CD4-positive, alpha-beta T cell treated with Interferon gamma for 1 hour (primary cell): Measurements from ENCODE around the gene TYW1.
"Not testable (repeated sequence)": the region's sequence is repeated elsewhere in the genome, so short reads cannot be mapped to it uniquely, and the experiment has no call there.

Experiments
- DNase-seq: peaks from one replicate; pipeline ENCODE4 v3.0.0-alpha.2; 2020

The TYW1 gene

DNA sequence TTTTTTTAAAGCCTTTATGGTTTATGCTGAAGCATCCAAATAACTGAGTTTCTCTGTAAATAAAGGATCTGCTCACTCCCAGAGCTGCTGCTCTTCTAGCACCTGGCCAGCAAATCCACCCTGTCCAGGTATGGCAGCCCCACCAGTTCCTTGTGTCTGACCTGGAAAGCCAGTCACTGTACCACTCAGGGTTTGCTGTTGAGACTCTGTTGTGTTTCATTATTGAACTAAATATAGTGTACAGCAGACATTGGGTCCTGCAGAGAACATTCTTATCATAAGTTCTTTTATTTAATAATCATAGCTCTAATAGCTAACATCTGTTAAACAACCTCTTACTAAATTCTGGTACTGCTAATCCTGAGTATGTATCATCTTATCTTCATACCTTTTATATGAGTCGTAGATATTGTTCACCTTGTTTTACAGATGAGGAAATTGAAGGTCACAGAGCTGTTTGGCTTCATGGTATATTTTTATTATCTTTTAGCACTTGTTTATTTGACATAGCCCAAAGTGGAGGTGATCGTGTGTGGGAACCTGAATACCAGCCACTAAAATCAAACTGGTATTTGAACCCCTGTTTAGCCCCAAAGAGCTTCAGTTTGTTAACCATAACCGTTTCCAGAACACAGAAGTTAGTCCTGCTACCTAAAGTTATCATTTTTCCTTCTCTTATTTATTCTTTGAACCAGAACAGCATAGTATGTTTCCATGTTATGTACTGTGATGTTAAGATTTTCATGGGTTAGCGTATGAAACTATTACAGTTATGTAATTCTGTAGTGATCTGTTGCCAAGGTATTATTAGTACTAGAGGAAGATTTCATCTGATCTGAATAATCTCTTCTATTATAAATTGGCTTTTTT is 139.2 kb downstream of the TYW1 start:
- not testable (repeated sequence) for DNase-seq

DNA sequence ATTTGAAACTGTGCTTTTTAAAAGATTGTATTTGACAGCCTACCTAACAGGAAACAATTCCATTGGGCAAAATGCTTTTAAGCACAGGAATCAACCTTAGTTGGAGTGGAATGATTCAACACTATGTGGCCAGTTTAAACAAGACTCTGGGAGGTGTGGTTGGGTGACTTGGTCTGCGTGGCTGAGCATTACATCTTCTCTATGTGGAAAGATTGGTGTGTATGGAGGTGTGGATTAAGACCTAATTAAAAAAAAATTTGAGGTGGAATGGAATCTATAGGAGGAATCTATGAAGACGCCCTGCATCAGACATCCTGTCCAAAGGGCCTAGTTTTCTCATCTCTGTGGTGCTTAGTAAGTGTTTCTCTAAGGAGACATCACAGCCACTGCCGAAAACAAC is 140.9 kb downstream of the TYW1 start:
- DNase-seq = not testable (repeated sequence)

DNA sequence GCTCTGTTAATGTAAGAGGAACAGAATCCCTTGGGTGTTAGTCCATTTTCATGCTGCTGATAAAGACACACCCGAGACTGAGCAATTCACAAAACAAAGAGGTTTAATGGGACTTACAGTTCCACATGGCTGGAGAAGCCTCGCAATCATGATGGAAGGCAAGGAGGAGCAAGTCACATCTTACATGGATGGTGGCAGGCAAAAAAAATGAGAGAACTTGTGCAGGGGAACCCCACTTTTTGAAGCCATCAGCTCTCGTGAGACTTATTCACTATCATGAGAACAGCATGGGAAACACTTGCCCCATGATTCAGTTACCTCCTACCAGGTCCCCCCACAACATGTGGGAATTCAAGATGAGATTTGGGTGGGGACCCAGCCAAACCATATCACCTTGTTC is 143.2 kb downstream of the TYW1 start:
- not testable (repeated sequence) for DNase-seq

DNA sequence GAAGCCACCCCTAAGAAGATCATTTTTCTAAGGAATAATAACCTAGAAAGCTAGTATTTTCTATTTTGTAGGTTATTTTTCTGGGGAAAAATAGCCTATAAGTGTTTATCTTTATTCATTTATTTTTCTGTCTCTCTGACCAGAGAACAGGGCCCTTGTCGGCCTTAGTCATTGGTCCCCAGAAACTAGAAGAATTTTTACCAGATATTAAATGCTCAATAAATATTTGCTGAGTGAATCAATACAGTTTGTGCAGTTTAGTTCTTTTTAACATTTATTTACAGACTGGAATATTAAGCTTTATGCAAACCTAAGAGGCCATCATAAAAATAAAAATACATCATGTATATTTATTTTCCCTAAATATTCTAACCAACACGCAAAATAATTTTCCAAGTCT is 144.4 kb downstream of the TYW1 start:
- not testable (repeated sequence) for DNase-seq

DNA sequence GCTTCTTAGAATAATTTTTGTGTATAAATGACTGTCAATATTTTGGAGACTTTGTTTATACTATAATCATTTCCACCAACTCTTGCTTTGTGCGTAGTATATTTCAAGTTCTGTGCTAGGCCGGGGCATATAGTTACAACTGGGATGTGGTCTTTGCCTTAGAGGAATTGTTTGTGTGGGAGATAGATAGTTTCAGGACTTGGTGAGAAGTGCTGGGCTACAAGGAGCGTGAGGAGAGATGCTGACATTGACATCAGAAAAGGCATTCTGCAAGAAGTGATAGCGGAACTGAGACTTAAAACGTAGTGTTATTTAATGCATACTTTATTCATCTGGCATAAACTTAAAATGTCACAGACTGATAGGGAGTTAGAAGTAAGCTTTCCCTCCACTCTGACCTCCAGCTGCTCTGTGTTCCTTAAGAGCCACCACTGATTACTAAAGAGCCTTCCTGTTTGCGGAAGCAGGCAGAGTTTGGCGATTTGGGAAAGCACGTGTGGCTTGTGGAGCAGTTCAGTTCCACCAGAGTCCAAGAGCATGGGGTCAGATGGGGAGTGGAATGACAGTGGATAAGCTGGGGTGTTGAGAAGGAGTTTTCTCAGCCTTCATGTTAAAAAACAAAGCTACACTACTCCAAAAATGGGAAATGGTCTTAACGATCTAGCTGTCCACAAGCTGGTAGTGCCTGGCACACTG is 146.6 kb downstream of the TYW1 start:
- DNase-seq = not testable (repeated sequence)

DNA sequence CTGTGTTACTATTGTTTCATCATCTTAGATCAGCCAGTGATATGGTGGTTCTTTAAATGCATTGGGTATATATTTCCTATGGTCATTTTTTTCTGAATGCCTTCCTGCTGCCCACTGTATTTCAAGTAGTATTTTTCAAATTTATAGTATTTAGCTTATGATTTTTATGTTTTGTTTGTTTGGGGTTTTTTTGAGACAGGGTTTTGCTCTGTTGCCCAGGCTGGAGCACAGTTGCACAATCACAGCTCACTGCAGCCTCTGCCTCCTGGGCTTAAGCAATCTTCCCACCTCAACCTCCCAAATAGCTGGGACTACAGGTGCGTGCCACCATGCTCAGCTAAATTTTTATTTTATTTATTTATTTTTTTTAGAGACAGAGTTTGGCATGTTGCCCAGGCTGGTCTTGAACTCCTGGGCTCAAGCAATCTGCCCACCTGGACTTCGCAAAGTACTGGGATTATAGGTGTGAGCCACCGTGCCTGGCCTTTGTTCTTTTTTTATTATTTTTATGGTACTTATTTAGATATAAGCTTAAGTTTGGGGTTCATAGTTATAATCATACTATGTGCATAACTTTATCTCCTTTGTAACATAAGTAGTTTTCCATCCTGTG is 149.1 kb downstream of the TYW1 start:
- not testable (repeated sequence) for DNase-seq

DNA sequence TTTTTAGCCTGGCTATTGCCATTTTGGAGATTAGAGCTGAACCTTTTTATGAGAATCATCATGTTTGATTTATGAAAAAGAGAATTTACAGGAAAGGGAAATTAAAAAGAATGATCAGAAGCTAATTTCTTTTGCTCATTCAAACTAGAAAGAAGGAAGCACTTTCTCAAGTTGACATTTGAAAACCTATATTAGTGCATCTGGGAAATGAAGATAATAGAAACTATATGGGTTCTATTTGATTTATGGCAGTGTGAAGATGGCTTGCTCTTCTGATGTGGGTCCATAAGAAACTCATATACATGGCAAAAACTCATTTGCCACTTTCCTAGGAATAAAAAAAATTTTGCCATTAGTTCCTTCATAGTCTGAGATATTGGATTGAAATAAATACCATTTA is 152.5 kb downstream of the TYW1 start:
- DNase-seq = not testable (repeated sequence)

DNA sequence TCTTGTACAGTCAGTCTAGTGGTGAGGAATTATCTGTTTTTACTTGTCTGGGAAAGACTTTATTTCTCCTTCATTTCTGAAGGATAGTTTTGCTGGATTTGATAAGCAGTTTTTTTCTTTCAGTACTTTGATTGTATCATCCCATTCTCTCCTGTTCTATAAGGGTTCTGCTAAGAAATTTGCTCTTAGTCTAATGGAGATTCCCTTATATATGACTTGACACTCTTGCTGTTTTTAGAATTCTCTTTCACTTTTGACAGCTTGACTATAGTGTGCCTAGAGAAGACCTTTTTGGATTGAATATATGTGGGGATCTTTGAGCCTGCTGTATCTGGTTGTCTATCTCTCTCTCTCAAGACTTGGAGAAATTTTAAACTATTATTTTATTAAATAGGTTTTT is 157.7 kb downstream of the TYW1 start:
- DNase-seq = not testable (repeated sequence)

DNA sequence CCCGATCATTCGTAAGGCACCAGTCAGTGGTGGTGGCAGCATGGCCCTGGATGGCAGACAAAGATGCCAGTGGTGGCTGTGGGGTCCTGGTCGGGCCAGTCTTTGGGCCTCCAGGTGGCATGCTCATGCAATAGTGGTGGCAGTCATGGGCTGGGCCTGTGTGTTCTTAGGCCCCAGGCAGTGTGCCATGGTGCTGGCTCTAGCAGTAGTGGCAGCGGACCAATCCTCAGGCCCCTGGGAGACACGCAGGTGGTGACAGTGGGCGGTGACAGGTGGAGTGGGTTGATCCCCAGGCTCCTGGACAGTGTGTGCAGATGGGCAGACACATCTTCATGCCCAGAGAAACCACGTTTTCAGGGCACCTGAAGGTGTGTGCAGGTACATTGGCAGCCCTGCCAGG is 159.4 kb downstream of the TYW1 start:
- not testable (repeated sequence) for DNase-seq

DNA sequence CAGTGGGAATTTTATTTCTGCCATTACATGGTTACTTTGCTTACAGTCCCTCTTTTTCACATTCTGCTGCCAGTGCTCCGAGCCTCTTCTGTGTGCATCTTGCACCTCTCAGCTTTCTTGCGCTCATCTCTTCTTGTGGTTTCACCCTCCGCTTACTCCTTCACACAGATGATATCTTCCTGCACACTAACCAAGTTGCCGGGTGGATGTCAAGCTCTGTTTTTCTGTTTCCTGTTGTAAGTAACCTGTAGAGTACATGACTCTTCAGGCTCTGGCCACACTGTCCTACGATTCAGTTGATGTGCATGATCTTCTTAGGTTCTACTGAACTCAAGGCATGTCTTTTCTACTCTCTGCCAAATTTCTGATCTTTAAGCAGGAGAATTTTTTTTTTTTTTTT is 166.7 kb downstream of the TYW1 start:
- DNase-seq = peak; percentile 3

DNA sequence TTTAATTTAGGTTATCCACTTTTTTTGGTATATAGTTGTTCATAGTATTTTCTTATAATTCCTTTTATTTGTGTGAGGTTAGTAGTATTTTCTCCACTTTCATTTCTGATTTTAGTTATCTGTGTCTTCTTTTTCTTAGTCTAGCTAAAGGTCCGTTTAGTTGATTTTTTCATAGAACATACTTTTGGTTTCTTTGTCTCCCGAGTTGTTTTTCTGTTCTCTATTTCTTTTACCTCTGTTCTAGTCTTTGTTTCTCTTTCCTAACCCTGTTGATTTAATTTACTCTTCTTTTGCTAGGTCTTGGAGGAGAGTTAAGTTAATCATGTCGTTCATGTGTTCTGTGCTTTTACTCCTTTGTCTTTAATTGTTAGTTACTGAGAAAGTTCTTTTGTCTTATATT is 174.5 kb downstream of the TYW1 start:
- DNase-seq = not testable (repeated sequence)

DNA sequence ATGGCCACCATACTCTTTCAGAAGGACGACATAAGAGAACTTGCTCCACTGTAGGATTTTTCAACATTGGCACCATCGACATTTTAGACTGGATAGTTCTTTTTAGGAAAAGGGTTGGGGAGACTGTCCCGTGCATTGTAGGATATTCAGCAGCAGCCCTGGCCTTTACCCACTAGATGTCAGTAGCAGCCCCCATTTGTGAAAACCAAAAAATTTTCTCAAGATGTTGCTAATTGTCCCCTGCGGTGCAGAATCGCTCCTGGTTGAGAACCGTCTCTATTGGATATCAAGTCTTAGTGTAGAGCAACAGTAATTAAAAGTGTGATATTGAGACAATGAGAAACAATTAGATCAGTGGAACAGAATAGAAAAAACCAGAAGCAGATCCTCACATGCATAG is 180.1 kb downstream of the TYW1 start:
- DNase-seq = not testable (repeated sequence)

DNA sequence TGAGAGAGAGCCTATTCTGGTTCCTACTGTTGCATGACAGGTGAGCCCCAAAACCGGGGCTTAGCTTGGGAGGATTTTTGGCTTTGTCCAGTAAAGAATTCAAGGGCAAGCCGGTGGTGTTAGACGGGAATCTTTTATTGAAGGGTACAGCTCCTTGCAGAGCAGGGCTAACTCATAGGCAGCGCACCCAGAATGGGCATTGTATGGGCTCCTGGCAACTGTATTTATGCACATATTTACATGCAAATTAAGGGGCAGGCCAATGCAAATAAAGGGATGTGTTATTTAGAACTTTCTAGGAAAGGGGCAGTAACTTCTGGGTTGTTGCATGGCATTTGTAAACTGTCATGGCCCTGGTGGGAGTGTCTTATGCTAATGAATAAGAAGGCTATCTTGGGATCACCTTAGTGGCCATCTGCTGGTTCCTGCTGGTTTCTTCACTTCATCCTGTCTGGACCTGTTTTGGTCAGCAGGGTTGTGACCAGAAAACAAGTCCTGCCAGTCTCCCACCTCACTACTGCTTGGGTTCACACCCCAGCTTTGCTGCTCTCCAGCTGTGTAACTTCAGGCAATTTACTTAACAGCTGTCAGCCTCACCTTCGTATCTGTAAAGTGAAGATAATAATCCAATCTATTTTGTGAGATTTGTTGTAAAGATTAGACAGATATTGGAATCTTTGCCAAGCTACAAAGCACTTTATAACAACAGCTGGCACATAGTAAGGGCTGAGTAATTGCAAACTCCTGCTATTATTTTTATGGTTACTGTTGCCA is 182.5 kb downstream of the TYW1 start:
- DNase-seq = not testable (repeated sequence)

DNA sequence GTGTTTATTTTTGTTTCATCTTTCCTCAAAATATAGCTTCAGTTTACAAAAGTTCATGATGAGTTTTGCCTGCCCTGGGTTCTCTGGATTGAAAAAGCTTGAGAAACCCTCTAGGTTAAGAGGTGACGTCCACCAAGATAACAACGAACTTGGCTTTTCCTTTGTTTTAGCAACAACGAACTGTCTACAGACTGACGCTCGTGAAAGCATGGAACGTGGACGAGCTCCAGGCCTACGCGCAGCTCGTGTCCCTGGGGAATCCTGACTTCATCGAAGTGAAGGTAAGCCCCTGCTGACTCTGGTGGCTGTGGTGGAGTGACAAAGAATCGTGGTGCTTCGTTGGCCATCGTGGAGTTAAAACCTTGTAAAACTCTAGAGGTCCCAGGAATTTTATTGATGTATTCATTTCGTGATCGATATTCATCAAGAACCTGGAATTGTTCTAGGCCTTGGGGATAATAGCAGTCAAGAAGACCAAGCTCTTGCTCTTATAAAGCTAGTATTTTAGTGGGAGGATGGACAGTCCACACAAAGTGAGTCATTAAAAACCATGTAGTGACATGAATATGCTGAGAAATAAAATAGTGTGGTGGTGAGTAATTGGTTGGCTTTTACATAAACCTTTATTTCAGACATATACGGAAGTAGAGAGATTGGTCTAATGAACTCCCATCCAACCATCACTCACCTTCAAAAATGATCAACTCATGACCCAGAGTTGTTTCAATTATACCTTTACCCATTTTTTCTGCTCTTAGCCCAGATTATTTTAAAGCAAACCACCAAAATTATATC is 186.5 kb downstream of the TYW1 start:
- not testable (repeated sequence) for DNase-seq

DNA sequence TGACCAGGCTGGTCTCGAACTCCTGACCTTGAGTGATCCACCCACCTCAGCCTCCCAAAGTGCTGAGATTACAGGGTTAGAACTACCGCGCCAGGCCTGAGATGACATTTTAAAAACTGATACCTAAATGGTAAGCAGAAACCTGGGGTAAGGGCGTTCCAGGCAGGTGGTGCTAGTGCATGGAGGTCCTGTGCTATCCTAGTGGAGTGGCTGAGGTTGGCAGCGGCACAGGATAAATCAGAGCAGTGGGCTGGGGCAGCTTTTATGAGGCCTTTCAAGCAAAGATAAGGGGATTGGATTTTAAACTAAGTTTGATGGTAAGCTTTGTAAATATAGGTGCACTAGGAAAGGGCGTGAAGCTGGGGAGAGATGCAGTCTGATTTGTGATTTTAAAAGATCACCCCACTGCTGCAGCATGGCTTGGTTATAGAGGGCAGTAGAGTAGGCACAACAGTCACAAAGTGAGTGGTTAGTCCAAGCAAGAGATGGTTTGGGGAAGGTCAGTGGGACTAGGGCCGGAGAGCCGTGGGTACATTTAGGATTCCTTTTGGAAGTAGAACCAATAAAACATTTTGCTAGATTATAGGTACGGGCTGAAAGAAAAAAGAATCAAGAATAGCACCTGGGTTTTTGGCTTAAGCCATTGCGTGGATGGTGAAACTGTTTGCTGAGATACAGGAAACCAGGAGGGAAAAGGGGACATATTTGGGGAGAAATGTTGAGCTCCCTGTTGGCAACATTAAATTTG is 188.5 kb downstream of the TYW1 start:
- not testable (repeated sequence) for DNase-seq

DNA sequence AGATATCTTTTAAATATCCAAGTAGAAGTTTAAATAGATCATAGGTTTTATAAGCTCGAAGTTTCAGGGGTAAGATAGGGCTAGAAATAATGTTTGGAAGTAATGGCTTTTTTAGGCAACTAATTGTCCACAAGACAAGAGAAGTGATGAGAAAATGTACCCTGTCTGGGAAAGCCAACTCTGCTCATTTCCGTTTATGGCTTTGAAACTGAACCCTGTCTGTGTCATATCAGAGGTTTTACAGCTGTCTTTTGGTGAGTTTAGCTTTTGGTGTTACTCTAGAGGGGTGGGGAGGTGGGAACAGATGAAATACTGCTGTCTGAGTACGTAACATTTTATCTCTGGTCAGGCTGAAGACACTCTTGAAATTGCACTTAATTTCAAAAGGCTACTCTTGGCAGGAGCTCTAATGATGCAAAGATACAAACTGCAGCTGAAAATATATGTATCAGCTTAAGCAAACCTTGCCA is 189.1 kb downstream of the TYW1 start:
- not testable (repeated sequence) for DNase-seq

DNA sequence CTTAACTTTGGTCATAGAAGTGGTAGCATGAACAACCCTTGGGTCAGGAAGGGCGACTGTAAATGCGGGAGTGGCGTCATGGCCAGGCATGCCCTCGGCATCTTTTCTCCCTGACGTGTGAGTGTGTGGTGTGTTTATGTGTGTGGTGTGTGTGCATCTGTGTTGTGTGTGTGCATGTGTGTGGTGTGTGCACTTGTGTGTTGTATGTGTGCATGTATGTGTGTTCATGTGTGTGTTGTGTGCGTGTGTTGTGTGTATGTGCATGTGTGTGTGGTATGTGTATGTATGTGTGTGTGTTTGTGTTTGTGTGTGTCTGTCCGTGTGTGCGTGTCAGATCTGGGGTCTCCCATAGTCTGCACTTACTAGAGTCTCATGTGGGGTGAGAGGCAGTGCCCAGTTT is 192.5 kb downstream of the TYW1 start:
- DNase-seq = not testable (repeated sequence)

DNA sequence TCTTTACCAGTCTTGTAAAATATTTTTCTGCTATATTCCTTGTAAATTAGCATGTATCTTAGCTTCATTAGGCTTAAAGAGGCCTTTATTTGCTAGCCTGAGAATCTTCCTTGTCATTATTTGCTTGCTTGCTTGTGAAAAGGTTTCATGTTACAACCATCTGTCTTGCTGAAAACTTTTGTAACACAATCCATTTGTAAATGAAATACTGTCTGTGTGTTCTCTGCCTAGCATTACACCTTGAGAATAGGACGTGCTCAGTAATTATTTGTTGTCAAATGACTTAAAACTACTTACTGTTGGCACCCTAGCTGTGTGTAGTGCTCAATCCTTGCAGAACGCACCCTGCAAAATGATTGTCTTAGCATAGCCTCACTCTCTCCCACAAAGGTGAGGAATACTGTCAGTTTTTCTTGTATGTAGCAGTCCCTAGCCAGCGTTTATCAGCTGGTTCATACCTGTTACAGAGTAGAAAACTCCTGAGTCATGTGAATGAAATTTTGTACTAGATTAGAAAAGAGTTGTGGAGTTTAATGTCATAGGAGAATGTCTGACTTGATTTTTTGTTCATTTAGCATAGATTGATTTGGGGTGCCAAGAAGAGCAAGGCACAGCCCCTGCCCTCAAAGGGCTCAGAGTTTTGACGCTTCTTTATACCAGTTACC is 193.3 kb downstream of the TYW1 start:
- DNase-seq = not testable (repeated sequence)

DNA sequence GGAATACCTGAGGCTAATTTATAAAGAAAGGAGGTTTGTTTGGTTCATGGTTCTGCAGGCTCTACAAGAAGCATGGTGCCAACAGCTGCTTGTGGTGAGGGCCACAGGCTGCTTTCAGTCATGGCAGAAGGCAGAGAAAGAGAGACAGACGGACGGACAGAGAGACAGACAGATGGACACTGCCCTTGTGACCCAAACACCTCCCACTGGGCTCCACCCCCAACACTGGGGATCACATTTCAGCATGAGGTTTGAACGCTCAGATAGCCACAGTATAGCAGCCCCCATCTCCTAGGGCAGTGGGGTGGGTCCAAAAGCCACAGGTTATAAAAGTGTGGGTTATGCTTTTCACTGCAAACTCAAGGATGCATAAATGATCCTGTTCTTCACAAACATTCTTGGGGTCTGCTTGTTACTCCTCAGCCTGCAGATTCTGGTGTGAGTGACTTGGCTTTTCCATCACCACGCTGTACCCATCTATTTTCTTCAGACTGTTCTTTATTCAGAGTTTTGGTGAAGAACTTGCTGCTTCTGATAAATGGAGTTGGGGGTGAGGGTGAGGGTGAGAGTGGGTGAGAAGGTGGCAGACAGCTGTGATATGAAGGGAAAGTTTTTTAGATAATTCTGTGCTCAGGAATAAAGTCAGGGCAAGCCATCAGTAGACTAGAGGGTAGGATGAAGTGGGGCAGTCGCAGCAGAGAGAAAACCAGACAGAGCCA is 194.5 kb downstream of the TYW1 start:
- DNase-seq = not testable (repeated sequence)
